H1 (cell line): ENCODE results near the gene SS18L1. TPM values are rescaled to one million over a fixed set of nuclear protein-coding genes. Genes with fewer than 3 reads are reported as not detected.

Experiments used
- ASH2L ChIP-seq: fragments of 200-600, 300-600 bp; sonication (generic); IDR thresholded peaks from one replicate; pipeline ENCODE4 v1.7.1; 2017; ENCODE audit warnings: low read length
- CHD7 ChIP-seq: fragments of 300-600 bp; sonication (generic); IDR thresholded peaks from 2 replicates; pipeline ENCODE4 v1.7.1; 2012; ENCODE audit warnings: low read length, moderate library complexity, mild to moderate bottlenecking, inconsistent platforms; ENCODE audit not compliant: insufficient replicate concordance
- CTBP2 ChIP-seq: IDR thresholded peaks from 2 replicates; pipeline ENCODE4 v1.7.0; 2011; ENCODE audit warnings: borderline replicate concordance, mild to moderate bottlenecking, moderate library complexity, mixed read lengths, low read length; ENCODE audit not compliant: insufficient read depth, insufficient read length
- POLR2A ChIP-seq, 2 experiments: IDR thresholded peaks; 1 replicate in 1 of 2; 2 replicates in 1 of 2; pipeline ENCODE4 v1.6.1; 2011; ENCODE audit warnings: low read depth in 2 of 2, low read length in 2 of 2, mild to moderate bottlenecking in 2 of 2; ENCODE audit errors: control extremely low read depth in 1 of 2
- POLR2AphosphoS5 ChIP-seq: IDR thresholded peaks from 2 replicates; pipeline ENCODE4 v1.6.1; 2011; ENCODE audit warnings: low read depth, low read length
- RBBP5 ChIP-seq: IDR thresholded peaks from 2 replicates; pipeline ENCODE4 v1.7.1; 2012; ENCODE audit warnings: low read depth, mild to moderate bottlenecking, inconsistent platforms, low read length, moderate library complexity, borderline replicate concordance
- SAP30 ChIP-seq: fragments of 300-600 bp; sonication (generic); IDR thresholded peaks from 2 replicates; pipeline ENCODE4 v1.7.1; 2012; ENCODE audit warnings: low read length, moderate library complexity, mild to moderate bottlenecking, inconsistent platforms; ENCODE audit not compliant: insufficient read depth, insufficient replicate concordance
- USF2 ChIP-seq: IDR thresholded peaks from 2 replicates; pipeline ENCODE4 v1.6.1; 2011; ENCODE audit warnings: low read length, improper control_type of control experiment
- polyA plus RNA-seq, 7 experiments: library from polyadenylated mRNA; depleted of rRNA in 3 of 7; stranded (reverse) in 5 of 7; unstranded in 2 of 7; fragments of >200 nt in 5 of 7; fragments of 200-250 nt in 2 of 7; gene quantifications; 1 replicate in 5 of 7; 2 replicates in 1 of 7; 4 replicates in 1 of 7; pipeline versions ENCODE4 v1.2.1 to v1.2.3, GENCODE V29; 2011 to 2013; ENCODE audit warnings: missing spikeins in 2 of 7, mixed read lengths in 2 of 7
- total RNA-seq: library from RNA; stranded (reverse); fragmentation: NEBNext Ultra II Directional; extraction: Animal tissue kit (Norgen Biotek cat#: 25700); gene quantifications from 2 replicates; pipeline ENCODE4 v1.2.1, GENCODE V29; 2021

The SS18L1 gene
- total and polyA plus RNA-seq, 2 of the 8 experiments (the other 6 are each of a cell fraction or from before 2014, with no cell fraction given): 28.4 to 29.7 TPM

- TF ChIP-seq CHD7 (no peak), POLR2A (IDR thresholded peaks at IDR 0.05; ENCODE audit: control extremely low read depth in 1 of 2, low read depth in 2 of 2, low read length in 2 of 2) (peak in 1 of 2 experiments; percentile 70; a peak in 1 of 3 replicates), USF2 (no peak), RBBP5 (peak; percentile 71; the same call in 1 of the 2 replicates), ASH2L (no peak), CTBP2 (no peak), SAP30 (no peak), POLR2AphosphoS5 (peak; percentile 70)
Observed at GRCh38 chr20:62143081-62143956, at the start of gene SS18L1, which contains the start of gene PSMA7 (continued).
